ENCODE data around the gene GOSR1.

GRCh38 chr17:30573603-30574175 is 96.5 kb downstream of the GOSR1 start:
- no peak for TF ChIP-seq POLR2A (IDR thresholded peaks at IDR 0.05)
- TF ChIP-seq CTCF (IDR thresholded peaks at IDR 0.05), result no peak
